GM12864 (cell line): ENCODE measurements around the gene PCSK2.

Experiments used
- DNase-seq: peaks from one replicate; pipeline ENCODE4 v3.0.0-alpha.2; 2011; ENCODE audit warnings: low read depth
- H3K4me3 ChIP-seq: 2 replicates; pipeline ENCODE4 v1.5.1; 2011; ENCODE audit warnings: mild to moderate bottlenecking, low read depth, low read length, control low read depth
- TF ChIP-seq, protein P1 (sequence below): IDR thresholded peaks from 2 replicates; pipeline ENCODE4 v1.5.1; 2011; ENCODE audit warnings: low read depth, mild to moderate bottlenecking, moderate library complexity, low read length, control low read depth, inconsistent platforms; ENCODE audit errors: missing control alignments

The PCSK2 gene

DNA sequence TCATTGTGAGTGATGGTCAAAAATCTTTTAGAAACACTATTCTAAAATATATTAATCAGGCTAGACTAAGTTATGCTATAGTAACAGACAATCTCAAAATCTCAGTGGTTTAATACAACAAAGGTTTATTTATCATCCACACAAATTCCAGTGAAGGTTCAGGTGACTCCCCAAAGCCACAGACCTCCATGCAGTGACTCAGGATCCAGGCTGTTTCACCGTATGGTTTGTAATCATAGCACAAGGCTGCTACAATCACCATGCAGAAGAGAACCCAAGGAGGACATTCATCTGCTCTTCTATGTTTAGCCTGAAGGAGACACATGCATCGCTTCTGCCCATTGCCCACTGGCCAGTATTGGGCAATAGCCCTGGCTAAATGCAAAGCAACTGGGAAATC lies 258.2 kb downstream of the PCSK2 start:
- no peak overlapping the region for H3K4me3 ChIP-seq
- TF ChIP-seq, protein P1, sequence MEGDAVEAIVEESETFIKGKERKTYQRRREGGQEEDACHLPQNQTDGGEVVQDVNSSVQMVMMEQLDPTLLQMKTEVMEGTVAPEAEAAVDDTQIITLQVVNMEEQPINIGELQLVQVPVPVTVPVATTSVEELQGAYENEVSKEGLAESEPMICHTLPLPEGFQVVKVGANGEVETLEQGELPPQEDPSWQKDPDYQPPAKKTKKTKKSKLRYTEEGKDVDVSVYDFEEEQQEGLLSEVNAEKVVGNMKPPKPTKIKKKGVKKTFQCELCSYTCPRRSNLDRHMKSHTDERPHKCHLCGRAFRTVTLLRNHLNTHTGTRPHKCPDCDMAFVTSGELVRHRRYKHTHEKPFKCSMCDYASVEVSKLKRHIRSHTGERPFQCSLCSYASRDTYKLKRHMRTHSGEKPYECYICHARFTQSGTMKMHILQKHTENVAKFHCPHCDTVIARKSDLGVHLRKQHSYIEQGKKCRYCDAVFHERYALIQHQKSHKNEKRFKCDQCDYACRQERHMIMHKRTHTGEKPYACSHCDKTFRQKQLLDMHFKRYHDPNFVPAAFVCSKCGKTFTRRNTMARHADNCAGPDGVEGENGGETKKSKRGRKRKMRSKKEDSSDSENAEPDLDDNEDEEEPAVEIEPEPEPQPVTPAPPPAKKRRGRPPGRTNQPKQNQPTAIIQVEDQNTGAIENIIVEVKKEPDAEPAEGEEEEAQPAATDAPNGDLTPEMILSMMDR: no peak
- no peak for DNase-seq

DNA sequence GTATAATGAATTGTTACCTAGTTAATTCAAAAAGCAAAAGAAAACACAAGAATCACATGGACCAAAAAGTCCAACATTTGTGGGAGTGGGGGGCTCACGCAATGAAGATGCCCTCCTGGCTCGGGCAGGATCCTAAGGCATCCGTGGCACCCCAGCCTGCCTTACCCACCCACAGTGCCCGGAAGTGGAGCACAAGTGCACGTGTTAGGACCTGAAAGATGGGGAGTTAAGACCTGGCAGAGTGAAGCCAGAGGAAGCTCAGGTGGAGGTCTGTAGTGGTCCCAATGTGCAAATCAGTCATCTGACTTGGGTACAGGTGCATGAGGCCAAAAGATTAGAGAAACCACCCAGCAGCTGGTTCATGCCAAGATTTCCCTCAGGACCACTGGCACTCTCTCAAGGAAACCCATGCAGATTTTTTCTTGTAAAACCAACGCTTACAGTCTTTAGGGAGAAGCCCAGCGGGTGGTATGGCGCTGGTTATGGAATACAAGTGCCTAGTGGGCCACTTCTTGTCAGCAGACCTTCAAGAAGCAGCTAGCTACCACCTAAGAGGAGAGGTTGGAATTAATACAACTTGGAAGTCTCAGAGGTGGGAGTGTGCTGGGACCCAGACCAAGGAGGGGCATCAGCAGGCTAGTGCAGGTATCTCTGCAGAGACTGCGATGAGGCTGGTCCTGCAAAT lies 262.2 kb downstream of the PCSK2 start:
- TF ChIP-seq, protein P1: no peak
- no peak for DNase-seq
- no peak overlapping the region for H3K4me3 ChIP-seq

DNA sequence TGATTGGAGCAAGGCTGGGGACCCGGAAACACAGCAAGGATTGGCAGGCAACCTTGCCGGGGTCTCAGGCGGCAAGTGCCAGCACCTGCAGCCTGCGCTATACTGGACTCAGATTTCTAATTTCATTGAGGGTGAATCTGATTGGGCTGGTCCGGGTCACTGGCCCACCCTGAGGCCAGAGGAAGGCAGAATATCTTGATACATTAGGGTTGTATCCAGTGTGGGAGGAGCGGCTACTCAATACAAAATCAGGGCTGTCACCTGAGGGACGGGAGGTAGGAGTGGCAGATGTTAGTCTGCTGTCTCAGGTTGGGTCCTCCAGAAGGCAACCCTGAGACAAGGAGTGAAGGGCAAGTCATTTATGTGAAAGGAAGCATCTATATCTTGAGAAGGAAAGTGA lies 263.7 kb downstream of the PCSK2 start:
- no peak for DNase-seq
- H3K4me3 ChIP-seq: no peak overlapping the region
- TF ChIP-seq, protein P1: no peak

DNA sequence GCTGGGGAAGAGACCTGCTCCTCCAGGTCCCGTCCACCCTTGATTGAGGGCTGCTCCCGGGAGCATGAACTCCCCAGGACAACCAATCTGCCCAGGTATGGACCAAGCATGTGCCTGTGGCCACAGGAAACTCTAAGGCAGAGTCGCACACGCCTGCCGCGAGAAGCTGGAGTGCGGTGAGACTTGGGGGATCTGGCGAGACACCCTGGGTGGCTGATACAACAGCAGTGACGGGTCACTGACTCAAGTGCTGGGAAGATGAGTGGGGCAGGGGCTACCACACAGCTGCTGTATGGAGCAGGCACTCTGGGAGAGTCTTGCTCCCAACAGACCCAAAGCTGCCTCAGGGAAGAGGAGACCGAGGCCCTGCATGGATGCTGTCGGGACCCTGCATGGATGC lies 264.2 kb downstream of the PCSK2 start:
- no peak for DNase-seq
- no peak overlapping the region for H3K4me3 ChIP-seq
- TF ChIP-seq, protein P1: no peak

DNA sequence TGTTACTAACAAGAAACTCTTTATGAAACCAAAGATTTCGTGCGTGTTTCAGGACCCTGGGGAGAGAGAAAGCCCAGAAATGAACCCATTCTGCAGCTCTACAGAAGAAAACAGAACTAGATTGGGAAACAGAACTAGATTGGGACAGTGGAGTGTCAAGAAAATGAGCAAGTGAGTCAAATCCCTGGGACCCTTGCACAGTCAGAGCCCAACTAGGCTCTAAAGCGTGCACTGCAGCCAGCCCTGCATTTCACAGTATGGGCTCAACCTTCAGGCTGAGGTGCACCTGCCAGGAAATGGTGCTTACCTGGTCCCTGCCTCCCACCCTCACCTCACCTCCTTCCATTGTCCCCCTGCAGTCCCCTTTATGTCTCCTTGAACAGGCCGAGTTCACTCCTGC lies 264.6 kb downstream of the PCSK2 start:
- no peak overlapping the region for H3K4me3 ChIP-seq
- no peak for DNase-seq
- TF ChIP-seq, protein P1: no peak

DNA sequence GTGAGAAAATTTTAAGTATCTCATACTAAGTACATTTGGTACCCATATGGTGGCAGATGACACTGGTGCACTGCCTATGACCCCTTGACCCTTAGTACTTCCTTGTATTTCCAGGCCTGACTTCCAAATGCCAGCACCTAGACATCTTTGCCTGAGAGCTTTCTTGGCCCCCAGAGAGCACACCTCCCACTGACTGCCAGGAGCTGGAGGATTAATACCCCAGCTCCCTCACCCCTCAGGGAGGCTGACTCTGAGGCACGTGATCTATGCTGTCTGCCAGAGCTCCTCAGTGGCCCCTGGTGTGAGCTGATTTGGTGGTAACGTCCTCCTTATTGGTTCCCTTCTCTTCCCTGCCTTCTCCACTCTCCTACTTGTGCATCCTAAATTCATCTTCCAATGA lies 266.3 kb downstream of the PCSK2 start:
- DNase-seq: no peak
- TF ChIP-seq, protein P1: no peak
- H3K4me3 ChIP-seq: no peak overlapping the region

DNA sequence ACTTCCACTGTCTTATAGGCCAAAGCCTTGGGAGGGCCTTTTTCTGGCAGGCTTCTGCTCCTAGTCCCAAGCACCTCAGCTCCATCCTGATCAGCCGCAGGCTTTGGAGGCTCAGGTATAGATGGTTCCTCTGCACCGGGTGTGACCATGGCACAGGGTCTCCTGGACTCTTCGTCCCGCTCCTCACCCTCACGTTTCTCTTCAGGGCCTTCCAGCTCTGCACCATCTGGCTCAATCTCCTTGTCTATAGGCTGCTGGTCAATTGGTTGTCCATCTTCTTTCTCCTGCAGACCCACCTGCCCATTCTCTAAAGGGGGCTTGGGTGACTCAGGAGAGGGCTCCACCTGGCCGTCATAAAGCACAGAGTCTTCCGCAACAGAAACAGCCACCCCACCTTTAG lies 267.4 kb downstream of the PCSK2 start:
- no peak for DNase-seq
- TF ChIP-seq, protein P1: no peak
- H3K4me3 ChIP-seq: no peak overlapping the region
